Measurements from ENCODE around the gene NKAP. TPM values are rescaled to one million over a fixed set of nuclear protein-coding genes. Genes with fewer than 3 reads are reported as not detected.
"Not testable (repeated sequence)": the region's sequence is repeated elsewhere in the genome, so short reads cannot be mapped to it uniquely, and the experiment has no call there.

The NKAP gene
- total RNA-seq, 2 experiments from 2014 or later: 10.2 to 10.4 TPM

- POLR2A ChIA-PET: no interaction called here
- H3K9me3 Mint-ChIP-seq: no peaks in the 10 kb centered on the region
These were observed 27.2 kb downstream of the NKAP start for GRCh38 chrX:119916310-119916709.

GRCh38 chrX:119900976-119901375, 42.6 kb downstream of the NKAP start:
- H3K36me3 Mint-ChIP-seq (ENCODE audit: low read depth): no peaks in the 10 kb centered on the region
- no peak overlapping the region for H3K4me3 Mint-ChIP-seq
- H3K27ac Mint-ChIP-seq: no peak overlapping the region
- no peak for DNase-seq
- CTCF ChIA-PET: interaction anchor here (1.3 kb wide), 1 partner anchor 14 kb away, joined by 5 read pairs; no protein-coding TSS in a partner anchor
- H3K27me3 Mint-ChIP-seq: no peaks in the 10 kb centered on the region
- H3K9me3 Mint-ChIP-seq: no peaks in the 10 kb centered on the region
- H3K4me1 Mint-ChIP-seq: peaks cover 4% of the 10 kb centered on the region
- POLR2A ChIA-PET: no interaction called here

More at GRCh38 chrX:119916310-119916709, 27.2 kb downstream of the NKAP start:
- no peaks in the 10 kb centered on the region for H3K36me3 Mint-ChIP-seq (ENCODE audit: low read depth)
- no peak overlapping the region for H3K27ac Mint-ChIP-seq
- no peaks in the 10 kb centered on the region for H3K27me3 Mint-ChIP-seq
- no peaks in the 10 kb centered on the region for H3K4me1 Mint-ChIP-seq
- CTCF ChIA-PET: interaction anchor here (0.6 kb wide), 2 partner anchors 1591 to 1666 kb away, joined by 3 read pairs; no protein-coding TSS in a partner anchor
- no peak overlapping the region for H3K4me3 Mint-ChIP-seq
- no peak for DNase-seq

GRCh38 chrX:119899125-119899524, 44.4 kb downstream of the NKAP start:
- H3K27me3 Mint-ChIP-seq: no peaks in the 10 kb centered on the region
- H3K4me1 Mint-ChIP-seq: peaks cover 4% of the 10 kb centered on the region
- H3K27ac Mint-ChIP-seq: no peak overlapping the region
- no peaks in the 10 kb centered on the region for H3K9me3 Mint-ChIP-seq
- no peaks in the 10 kb centered on the region for H3K36me3 Mint-ChIP-seq (ENCODE audit: low read depth)
- POLR2A ChIA-PET: no interaction called here
- no peak overlapping the region for H3K4me3 Mint-ChIP-seq
- DNase-seq: no peak
- CTCF ChIA-PET: no interaction called here

DNA sequence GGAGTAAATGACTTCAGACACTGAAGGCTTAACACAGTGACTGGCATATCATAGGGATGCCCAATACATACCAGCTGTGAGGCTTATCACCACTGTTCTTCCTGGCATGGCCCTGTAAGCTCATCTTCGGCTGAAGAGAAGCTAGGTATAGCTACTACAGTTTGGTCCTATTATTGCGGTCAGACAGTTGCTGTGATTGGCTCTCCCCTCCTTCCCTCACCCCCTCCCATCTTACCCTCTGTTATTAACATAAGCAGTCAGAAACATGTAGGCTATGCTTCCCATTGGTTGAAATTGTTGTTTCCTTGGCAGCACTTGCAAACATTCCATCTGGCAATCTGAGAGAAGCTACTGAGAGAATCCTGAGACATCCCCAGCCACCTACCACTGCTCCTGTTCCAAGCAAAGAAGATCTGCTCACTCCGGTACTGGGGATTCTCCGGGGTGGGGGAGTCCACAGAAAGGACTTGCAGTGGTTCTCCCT, 47.7 kb downstream of the NKAP start, which contains the start of gene AKAP14:
AKAP14 (plus strand) TSS at position 51 of the 484 bp plus-strand sequence. CDS start 7,331 bp downstream, outside the sequence.
- Mint-ChIP-seq H3K36me3 (ENCODE audit: low read depth) (no peaks in the 10 kb centered on the region), H3K27me3 (no peaks in the 10 kb centered on the region), H3K4me1 (peaks cover 3% of the 10 kb centered on the region), H3K4me3 (no peak within 1 kb of the TSS), H3K27ac (no peak within 1 kb of the TSS), H3K9me3 (no peaks in the 10 kb centered on the region)
- CTCF ChIA-PET: no interaction called here
- POLR2A ChIA-PET: no interaction called here
- no peak for DNase-seq

- H3K9me3 Mint-ChIP-seq; CTCF ChIA-PET; H3K4me3 Mint-ChIP-seq; H3K4me1 Mint-ChIP-seq; H3K27me3 Mint-ChIP-seq; DNase-seq; POLR2A ChIA-PET; H3K36me3 Mint-ChIP-seq (ENCODE audit: low read depth); H3K27ac Mint-ChIP-seq: not testable (repeated sequence)
These were observed 51.4 kb downstream of the NKAP start for GRCh38 chrX:119891961-119892692.

- H3K27ac Mint-ChIP-seq; H3K4me3 Mint-ChIP-seq; CTCF ChIA-PET; DNase-seq; H3K36me3 Mint-ChIP-seq (ENCODE audit: low read depth); H3K9me3 Mint-ChIP-seq; H3K27me3 Mint-ChIP-seq; POLR2A ChIA-PET: not testable (repeated sequence)
- peaks cover 12% of the 10 kb centered on the region for H3K4me1 Mint-ChIP-seq
These were observed 52.9 kb downstream of the NKAP start for GRCh38 chrX:119890626-119891025.

GRCh38 chrX:119887721-119888425, 55.7 kb downstream of the NKAP start:
- Mint-ChIP-seq H3K27ac (no peak overlapping the region), H3K9me3 (no peaks in the 10 kb centered on the region), H3K4me3 (peak overlapping the region; percentile 35), H3K27me3 (no peaks in the 10 kb centered on the region), H3K36me3 (ENCODE audit: low read depth) (no peaks in the 10 kb centered on the region), H3K4me1 (peaks cover 12% of the 10 kb centered on the region)
- ChIA-PET CTCF (interaction anchor here (0.6 to 1.9 kb wide), 6 partner anchors 9 to 217 kb away, joined by 3 to 11 read pairs (median 4); partner anchors contain the start of genes RPL39 and UPF3B), POLR2A (interaction anchor here (1.5 to 1.8 kb wide), 2 partner anchors 35 to 96 kb away, joined by 6 to 7 read pairs; partner anchors contain the start of genes RPL39 and UPF3B)
- peak; percentile 70 for DNase-seq

DNA sequence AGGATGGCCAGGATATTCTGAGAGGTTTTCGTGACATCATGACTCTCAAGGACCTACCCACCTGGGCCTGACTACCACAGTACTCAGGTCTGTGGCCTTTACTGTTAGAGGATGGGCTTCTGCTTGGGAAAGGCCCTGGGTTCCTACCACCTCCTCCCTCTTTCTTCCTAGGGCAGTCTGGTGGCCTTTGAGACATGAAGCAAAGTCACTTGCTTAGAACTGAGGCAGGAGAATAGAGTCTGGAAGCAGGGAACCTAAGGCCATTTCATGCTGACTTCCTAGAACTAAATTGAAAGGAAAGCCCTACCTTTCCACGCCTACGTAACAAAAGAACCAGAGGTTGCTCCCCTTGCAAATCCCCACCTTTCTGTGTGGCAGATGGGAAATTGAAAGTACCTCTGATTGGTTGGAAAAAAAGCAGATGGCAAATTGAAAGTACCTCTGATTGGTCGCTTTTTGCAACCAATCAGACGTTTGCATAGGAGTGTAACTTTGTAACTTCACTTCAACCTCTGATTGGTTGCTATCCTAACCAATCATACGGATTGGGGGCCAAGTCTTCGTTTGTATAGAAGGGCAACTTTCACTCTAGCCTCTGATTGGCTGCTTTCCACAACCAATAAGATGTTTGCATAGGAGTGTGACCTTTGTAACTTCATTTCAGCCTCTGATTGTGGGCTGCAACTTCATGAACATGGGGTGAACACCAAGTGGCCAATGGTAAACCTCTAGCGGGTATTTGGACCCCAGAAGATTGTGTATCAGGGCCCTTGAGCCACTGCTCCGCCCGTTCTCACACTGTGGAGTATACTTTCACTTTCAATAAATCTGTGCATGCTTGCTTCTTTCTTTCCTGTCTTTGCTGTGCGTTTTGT, 57.8 kb downstream of the NKAP start:
- peak; percentile 41 for DNase-seq
- Mint-ChIP-seq H3K4me3 (peak overlapping the region; percentile 44), H3K27me3 (no peaks in the 10 kb centered on the region), H3K27ac (peak overlapping the region; percentile 44), H3K36me3 (ENCODE audit: low read depth) (no peaks in the 10 kb centered on the region), H3K9me3 (no peaks in the 10 kb centered on the region), H3K4me1 (peaks cover 14% of the 10 kb centered on the region)
- CTCF ChIA-PET: interaction anchor here (1.2 kb wide), 1 partner anchor 15 kb away, joined by 3 read pairs; no protein-coding TSS in a partner anchor
- POLR2A ChIA-PET: no interaction called here

DNA sequence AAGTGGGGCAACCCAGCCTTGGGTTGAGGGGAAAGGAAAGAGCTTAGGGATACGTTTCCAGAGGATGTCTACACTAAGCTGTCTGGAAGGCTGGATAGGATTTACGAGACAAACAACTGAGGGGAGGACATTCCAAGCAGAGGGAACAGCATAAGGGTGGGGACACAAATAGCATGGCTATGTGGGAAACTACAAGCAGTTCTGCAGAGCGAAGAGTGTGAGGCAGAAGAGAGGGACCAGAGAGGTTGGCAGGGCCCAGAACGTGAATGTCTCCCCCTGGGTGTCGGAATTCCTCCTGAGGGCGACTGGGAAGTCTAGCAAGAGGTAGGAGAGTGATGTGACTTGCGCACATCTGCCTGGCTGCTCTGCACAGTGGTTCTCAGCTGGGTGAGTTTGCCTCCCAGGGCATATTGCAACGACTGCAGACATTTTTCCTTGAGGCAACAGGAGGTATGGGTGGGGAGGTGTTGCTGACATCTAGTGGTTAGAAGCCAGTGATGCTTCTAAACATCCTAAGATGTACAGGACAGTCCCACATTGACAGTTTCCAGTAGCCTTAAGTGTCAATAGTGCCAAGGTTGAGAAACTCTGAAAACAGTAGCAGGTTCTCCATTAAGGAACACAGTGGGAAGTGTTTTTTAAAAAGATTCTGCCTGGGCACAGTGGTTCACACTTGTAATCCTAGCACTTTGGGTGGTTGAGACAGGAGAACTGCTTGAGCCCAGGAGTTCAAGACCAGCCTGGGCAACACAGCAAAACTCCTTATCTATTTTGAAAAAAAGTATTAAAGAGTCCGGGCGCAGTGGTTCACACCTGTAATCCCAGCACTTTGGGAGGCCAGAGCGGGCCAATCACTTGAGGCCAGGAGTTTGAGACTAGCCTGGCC, 62.8 kb downstream of the NKAP start:
- Mint-ChIP-seq H3K27ac (peak overlapping the region; percentile 25), H3K4me1 (peaks cover 21% of the 10 kb centered on the region), H3K36me3 (ENCODE audit: low read depth) (peaks cover 18% of the 10 kb centered on the region), H3K4me3 (no peak overlapping the region), H3K9me3 (no peaks in the 10 kb centered on the region), H3K27me3 (no peaks in the 10 kb centered on the region)
- peak; percentile 37 for DNase-seq
- ChIA-PET POLR2A (interaction anchor here (1.3 to 1.4 kb wide), 2 partner anchors 10 to 90 kb away, joined by 5 to 7 read pairs; partner anchors contain the start of gene RPL39), CTCF (interaction anchor here (0.6 to 1.6 kb wide), 5 partner anchors 11 to 176 kb away, joined by 3 to 5 read pairs (median 3); partner anchors contain the start of genes RPL39 and SOWAHD)

- H3K9me3 Mint-ChIP-seq: no peaks in the 10 kb centered on the region
- peaks cover 19% of the 10 kb centered on the region for H3K4me1 Mint-ChIP-seq
- peak; percentile 20 for DNase-seq
- ChIA-PET CTCF (interaction anchor here (0.6 to 1.6 kb wide), 4 partner anchors 10 to 175 kb away, joined by 3 to 5 read pairs (median 4); partner anchors contain the start of gene SOWAHD), POLR2A (interaction anchor here (1.3 to 1.4 kb wide), 2 partner anchors 9 to 89 kb away, joined by 5 to 7 read pairs; partner anchors contain the start of gene RPL39)
- no peaks in the 10 kb centered on the region for H3K27me3 Mint-ChIP-seq
- peak overlapping the region; percentile 25 for H3K27ac Mint-ChIP-seq
- peaks cover 18% of the 10 kb centered on the region for H3K36me3 Mint-ChIP-seq (ENCODE audit: low read depth)
- H3K4me3 Mint-ChIP-seq: no peak overlapping the region
These were observed 63.5 kb downstream of the NKAP start for GRCh38 chrX:119880076-119880475.

- H3K36me3 Mint-ChIP-seq (ENCODE audit: low read depth): peaks cover 22% of the 10 kb centered on the region
- no peak overlapping the region for H3K27ac Mint-ChIP-seq
- no peak overlapping the region for H3K4me3 Mint-ChIP-seq
- no peak for DNase-seq
- H3K4me1 Mint-ChIP-seq: peaks cover 21% of the 10 kb centered on the region
- no peaks in the 10 kb centered on the region for H3K27me3 Mint-ChIP-seq
- no peaks in the 10 kb centered on the region for H3K9me3 Mint-ChIP-seq
- ChIA-PET CTCF (interaction anchor here (0.8 to 1.8 kb wide), 4 partner anchors 9 to 90 kb away, joined by 3 to 10 read pairs (median 4); partner anchors contain the start of genes RPL39 and UPF3B), POLR2A (interaction anchor here (1.1 kb wide), 1 partner anchor 87 kb away, joined by 4 read pairs; the partner anchor contains the start of gene RPL39)
These were observed 64.8 kb downstream of the NKAP start for GRCh38 chrX:119878740-119879139.
